Stomach smooth muscle (tissue), 2 donors: ENCODE measurements around the gene EGLN2.
"Not testable (repeated sequence)": the region's sequence is repeated elsewhere in the genome, so short reads cannot be mapped to it uniquely, and the experiment has no call there.

Source experiments
- H3K27ac ChIP-seq: one replicate; pipeline ENCODE4 v1.7.0; 2013; ENCODE audit warnings: mild to moderate bottlenecking, low read length, inconsistent platforms
- H3K27me3 ChIP-seq, 2 donors: one replicate each; pipeline ENCODE4 v1.7.0; 2013; ENCODE audit warnings: low read length in 2 of 2; ENCODE audit not compliant: insufficient read depth in 2 of 2, control insufficient read depth in 1 of 2
- H3K36me3 ChIP-seq, 2 donors: one replicate each; pipeline ENCODE4 v1.7.0; 2013; ENCODE audit warnings: low read length in 2 of 2; ENCODE audit not compliant: control insufficient read depth in 2 of 2, insufficient read depth in 2 of 2
- H3K4me1 ChIP-seq: one replicate; pipeline ENCODE4 v1.7.0; 2013; ENCODE audit warnings: low read length; ENCODE audit not compliant: control insufficient read depth, insufficient read depth
- H3K4me3 ChIP-seq, 2 donors: one replicate each; pipeline ENCODE4 v1.7.0; 2013; ENCODE audit warnings: low read length in 2 of 2
- H3K9ac ChIP-seq, 2 donors: one replicate each; pipeline ENCODE4 v1.7.0; 2013; ENCODE audit warnings: low read length in 2 of 2, mild to moderate bottlenecking in 1 of 2
- H3K9me3 ChIP-seq, 2 donors: one replicate each; pipeline ENCODE4 v1.7.0; 2013; ENCODE audit warnings: low read length in 2 of 2; ENCODE audit not compliant: control insufficient read depth in 2 of 2
- donor health status: healthy.
- donor health status: Pancreatic carcinoma.

The EGLN2 gene

DNA sequence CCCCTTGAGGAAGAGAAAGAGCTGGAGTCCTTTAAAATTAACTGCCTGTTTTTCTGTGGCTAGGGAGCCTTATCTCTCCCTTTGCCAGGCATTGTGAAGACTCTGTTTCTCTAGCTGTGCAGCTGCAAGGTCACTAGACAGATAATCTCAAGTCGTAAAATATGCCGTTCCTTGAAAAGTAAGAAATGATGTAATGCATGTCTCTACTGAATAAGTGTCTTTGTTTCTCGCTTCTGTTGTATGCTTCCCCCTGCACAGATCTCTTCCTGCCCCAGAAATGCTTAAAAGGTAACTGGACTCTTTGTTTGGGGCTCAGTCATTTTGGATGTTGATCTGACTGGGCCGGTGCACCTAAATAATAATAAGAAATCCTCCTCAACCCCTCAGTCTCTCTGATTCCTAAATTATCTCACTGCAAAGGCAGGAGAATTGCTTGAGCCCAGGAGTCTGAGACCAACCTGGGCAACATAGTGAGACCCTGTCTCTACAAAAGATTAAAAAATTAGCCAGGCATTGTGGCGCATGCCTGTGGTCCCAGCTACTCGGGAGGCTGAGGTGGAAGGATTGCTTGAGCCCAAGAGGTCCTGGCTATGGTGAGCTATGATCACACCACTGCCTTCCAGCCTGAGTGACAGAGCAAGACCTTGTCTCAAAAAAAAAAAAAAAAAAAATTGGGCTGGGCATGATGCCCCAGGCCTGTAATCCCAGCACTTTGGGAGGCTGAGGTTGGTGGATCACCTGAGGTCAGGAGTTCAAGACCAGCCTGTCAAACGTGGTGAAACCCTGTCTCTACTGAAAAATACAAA, 34.9 kb downstream of the EGLN2 start:
- not testable (repeated sequence) for H3K36me3 ChIP-seq, H3K9me3 ChIP-seq, H3K27ac ChIP-seq, H3K4me3 ChIP-seq, H3K9ac ChIP-seq, H3K4me1 ChIP-seq, H3K27me3 ChIP-seq

DNA sequence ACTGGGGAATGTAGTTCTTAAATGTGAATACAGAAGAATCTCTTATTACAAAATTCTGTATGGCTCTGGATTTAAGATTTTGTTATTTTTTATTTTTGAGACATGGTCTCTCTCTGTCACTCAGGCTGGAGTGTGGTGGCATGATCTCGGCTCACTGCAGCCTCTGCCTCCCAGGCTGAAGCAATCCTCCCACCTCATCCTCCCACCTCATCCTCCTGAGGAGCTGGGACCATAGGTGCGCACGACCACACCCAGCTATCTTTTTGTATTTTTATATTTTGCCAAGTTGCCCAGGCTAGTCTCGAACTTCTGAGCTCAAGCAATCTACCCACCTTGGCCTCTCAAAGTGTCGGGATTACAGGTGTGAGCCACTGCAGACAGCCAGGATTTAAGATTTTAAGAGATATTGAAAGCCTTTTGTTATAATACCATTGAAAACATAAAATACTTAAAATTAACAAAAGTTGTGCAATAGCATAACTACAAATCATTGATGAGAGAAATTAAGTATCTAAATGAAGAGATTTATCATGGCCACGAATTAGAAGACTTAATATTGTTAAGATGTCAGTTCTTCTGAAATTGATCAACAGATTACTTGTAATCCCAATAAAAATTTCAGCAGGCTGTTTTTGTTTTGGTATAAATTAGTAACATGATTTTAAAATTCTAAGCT, 37.9 kb downstream of the EGLN2 start:
- Histone ChIP-seq H3K27ac (no peak overlapping the region), H3K9ac (no peak overlapping the region), H3K9me3 (no peaks in the 10 kb centered on the region), H3K27me3 (no peaks in the 10 kb centered on the region), H3K36me3 (no peaks in the 10 kb centered on the region), H3K4me1 (no peaks in the 10 kb centered on the region), H3K4me3 (no peak overlapping the region)

DNA sequence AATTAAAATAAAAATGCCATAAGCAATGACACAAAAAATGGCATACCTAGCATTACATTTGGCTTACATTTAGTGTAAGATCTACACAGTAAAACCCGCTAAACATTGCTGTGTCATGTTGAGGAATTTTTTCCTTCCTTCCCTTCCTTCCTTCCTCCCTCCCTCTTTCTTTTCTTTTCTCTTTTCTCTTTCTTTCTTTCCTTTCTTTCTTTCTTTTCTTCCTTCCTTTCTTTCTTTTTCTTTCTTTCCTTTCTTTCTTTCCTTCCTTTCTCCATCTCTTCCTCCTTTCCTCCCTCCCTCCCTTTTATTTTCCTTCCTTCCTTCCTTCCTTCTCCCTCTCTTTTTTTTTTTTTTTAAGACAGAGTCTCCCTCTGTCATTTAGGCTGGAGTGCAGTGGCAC, 39.5 kb downstream of the EGLN2 start:
- H3K9ac ChIP-seq, H3K4me1 ChIP-seq, H3K27me3 ChIP-seq: not testable (repeated sequence)

DNA sequence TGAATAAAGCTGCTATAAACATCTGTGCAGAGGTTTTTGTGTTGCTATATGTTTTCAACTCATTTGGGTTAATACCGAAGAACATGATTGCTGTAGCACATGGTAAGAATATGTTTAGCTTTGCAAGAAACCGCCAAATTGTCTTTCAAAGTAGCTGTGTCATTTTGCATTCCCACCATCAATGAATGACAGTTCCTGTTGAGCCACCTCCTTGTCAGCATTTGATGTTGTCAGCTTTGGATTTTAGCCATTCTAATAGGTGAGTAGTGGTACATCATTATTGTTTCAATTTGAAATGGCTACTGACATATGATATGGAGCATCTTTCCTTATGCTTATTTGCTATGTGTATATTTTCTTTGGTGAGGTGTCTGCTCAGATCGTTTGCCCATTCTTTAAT, 43.0 kb downstream of the EGLN2 start:
- H3K9ac ChIP-seq: not testable (repeated sequence)

More for the DNA sequence above, 39.5 kb downstream of the EGLN2 start:
- H3K36me3 ChIP-seq, H3K27ac ChIP-seq, H3K4me3 ChIP-seq, H3K9me3 ChIP-seq: not testable (repeated sequence)

DNA sequence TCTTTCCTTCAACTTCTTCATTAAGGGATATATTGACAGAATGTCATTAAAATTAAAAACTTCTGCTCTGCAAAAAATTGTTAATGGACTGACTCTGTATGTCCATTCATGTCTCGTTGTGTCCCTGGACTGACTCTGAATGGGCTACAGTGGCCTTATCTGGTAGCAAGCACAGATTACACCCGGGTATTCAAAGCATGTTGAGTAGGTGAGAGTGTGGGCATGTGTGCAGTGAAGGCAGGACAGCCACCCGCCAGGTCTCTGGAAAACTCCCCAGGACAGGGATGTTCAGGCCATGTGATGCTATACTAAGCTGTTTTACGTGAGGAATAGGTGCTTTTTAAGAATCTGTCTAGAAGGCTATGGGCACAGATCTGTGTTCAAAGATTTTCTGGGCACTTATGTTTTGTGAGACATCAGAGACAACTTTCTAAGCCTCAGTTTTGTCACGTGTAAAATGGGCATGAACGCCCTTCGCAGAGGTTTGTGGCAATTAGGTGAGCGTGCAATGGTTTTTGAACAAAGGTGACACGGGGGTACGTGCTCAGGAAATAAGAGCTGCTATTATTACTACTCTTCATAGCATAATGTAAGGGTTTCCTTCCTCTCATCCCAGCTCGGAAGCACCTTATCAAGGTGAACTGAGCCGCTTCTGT, 44.1 kb downstream of the EGLN2 start:
- H3K36me3 ChIP-seq, H3K27me3 ChIP-seq, H3K27ac ChIP-seq, H3K4me3 ChIP-seq, H3K4me1 ChIP-seq, H3K9ac ChIP-seq, H3K9me3 ChIP-seq: not testable (repeated sequence)

More for the DNA sequence above, 43.0 kb downstream of the EGLN2 start:
- H3K9me3 ChIP-seq, H3K36me3 ChIP-seq, H3K27me3 ChIP-seq, H3K4me1 ChIP-seq, H3K27ac ChIP-seq, H3K4me3 ChIP-seq: not testable (repeated sequence)

DNA sequence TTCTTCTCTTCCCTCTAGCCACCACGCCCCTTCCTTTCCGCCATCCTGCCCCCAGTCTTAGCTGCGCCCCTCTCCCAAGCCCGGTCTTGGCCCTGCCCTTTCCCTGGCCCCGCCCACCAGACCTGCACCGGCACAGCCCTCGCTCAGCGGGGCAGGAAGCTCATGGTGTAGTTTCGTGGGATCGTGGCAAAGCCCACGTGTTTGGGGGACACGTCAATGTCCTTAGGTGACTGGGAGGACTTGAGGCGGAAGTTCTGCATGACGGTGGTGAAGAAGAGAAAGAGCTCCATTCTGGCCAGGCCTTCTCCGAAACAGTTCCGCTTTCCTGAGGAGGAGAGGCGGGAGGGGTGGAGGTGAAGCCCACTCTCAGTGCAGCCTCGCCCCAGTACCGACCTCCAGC, 44.7 kb downstream of the EGLN2 start:
- not testable (repeated sequence) for H3K9ac ChIP-seq, H3K36me3 ChIP-seq, H3K4me1 ChIP-seq, H3K27me3 ChIP-seq, H3K27ac ChIP-seq, H3K4me3 ChIP-seq, H3K9me3 ChIP-seq

DNA sequence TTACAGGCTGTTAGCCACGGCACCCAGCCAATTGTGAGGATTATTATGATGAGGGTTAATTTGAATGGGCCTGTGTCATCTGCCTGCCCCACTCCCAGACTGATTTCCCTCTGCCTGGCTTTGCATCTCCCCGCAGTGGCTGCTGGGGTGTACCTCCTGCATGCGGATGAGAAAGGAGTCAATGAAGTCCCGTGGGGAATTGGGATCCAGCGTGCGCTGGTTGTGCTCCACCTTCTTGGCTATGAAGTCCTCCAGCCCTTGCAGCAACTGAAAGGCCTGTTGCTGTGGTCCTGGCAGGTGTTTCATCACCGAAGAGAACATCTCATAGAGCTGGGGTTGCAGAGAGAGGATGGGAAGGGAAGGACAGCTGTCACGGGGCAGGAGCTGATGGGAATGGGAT, 47.7 kb downstream of the EGLN2 start:
- peaks cover 4 to 10% of the 10 kb centered on the region in 2 donors for H3K27me3 ChIP-seq
- not testable (repeated sequence) for H3K36me3 ChIP-seq, H3K9me3 ChIP-seq, H3K27ac ChIP-seq, H3K4me1 ChIP-seq, H3K9ac ChIP-seq, H3K4me3 ChIP-seq

DNA sequence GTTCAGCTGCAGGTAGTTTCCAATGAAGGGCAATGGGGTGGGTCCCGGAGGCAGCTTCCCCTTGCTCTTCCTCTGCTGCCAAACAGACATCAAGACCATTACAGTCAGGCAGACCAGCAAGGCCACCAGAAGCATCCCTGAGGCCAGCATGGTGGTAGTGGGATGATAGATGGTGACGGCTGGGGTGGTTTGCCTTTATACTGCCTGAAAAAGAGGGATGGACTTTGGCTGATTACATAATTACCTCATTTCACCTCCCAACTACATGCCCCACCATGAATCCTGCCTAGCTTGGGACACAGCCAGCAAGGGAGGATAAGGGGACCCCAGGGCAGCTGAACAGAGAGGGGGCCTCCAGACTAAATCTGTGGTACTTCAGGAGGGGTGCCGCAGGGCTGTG, 51.3 kb downstream of the EGLN2 start, which contains the start of gene CYP2A6:
Gene CYP2A6 (minus strand): TSS at position 171 of the 400 bp plus-strand sequence. CDS start 21 bp downstream, at position 150.
- not testable (repeated sequence) for H3K9ac ChIP-seq, H3K4me3 ChIP-seq, H3K9me3 ChIP-seq, H3K27ac ChIP-seq, H3K4me1 ChIP-seq, H3K36me3 ChIP-seq
- H3K27me3 ChIP-seq: peaks cover 4 to 10% of the 10 kb centered on the region in 2 donors

DNA sequence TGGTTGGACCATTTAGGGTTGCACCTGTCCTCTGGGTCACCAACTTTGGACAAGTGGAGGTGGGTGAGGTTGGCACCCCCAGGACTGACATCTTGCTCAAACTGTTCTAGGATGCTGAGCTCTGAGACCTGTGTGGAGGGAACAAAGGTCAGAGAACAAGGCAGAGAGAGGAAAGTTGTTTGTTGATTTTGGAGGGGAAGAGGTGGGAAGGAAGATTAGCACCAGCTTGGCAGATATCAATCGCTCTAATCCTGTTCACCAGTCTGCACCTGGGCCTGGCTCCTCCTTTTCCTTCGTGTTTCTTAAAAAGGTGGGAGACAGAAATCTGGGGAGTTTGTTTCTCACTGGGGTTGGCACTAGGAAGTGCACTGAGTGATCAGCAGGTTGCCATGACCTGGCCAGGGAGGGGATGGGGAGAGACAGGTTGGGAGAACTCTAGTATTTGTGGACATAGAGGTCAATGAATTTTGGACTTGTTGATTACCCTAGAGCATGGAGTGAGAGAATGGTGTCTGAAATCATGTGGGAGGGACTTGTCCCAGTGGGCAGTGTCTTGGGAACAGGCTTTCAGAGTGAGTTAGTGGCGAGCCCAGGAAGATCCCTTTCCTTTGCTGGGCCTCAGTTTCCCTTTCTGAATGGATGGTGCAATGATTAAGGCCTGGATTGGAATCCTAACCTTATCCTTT, 53.6 kb downstream of the EGLN2 start:
- H3K4me3 ChIP-seq, H3K27ac ChIP-seq, H3K4me1 ChIP-seq, H3K9ac ChIP-seq, H3K36me3 ChIP-seq, H3K27me3 ChIP-seq, H3K9me3 ChIP-seq: not testable (repeated sequence)
